Measurements from ENCODE around the gene PIKFYVE.
"Not testable (repeated sequence)": the region's sequence is repeated elsewhere in the genome, so short reads cannot be mapped to it uniquely, and the experiment has no call there.

Gene PIKFYVE

DNA sequence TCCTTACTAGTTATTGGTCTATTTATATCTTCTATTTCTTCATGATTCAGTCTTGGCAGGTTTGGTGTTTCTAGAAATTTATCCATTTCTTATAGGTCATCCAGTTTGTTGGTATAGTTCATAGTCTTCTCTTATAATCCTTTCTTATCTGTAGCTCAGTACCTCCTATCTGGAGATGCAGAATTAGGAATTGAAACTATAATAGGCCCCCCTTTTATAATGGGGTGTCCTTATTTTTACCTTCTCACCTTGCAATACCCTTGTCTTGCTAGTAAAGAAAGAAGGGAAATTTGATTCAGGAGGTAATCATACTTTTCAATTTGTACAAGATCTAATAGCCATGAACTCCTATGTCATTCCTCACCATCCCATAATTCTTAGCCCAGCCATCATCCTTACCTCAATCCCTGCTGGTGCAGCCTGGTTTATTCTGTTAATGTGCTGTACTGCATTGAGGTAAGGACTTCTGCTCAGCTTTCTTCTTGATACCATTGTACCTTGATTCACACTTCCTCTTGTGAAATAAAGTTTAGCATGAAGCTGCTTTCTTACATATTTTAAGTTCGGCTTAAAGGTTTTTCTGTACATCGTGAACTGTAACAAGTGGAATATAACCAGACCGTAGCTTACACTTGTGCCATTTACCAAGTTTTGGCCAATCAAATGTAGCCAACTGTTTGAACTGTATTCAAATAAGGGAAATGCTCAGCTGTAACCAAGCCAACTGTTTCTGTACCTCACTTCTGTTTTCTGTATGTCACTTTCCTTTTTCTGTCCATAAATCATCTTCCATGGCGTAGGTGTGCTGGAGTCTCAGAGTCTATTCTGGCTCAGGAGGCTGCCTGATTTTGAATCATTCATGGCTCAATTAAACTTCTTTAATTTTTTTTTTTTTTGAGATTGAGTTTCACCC lies 100.4 kb downstream of the PIKFYVE start:
- peak; percentile 57 to 65 for DNase-seq

DNA sequence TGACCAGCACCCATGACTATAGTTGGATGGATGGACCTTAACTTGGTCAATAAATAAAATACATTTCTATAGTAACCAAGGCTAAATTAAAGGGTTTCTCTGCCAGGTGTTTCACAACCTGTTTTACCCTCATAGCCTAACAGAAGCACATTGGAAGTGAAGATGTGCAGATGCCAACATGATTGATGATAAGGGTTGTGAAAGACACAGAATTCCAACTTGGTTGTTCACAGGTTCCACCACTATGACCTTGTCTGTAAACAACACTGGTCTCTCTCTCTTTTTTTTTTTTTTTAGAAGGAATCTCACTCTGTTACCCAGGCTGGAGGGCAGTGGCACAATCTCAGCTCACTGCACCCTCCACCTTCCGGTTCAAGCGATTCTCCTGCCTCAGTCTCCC lies 103.0 kb downstream of the PIKFYVE start:
- DNase-seq: no peak

DNA sequence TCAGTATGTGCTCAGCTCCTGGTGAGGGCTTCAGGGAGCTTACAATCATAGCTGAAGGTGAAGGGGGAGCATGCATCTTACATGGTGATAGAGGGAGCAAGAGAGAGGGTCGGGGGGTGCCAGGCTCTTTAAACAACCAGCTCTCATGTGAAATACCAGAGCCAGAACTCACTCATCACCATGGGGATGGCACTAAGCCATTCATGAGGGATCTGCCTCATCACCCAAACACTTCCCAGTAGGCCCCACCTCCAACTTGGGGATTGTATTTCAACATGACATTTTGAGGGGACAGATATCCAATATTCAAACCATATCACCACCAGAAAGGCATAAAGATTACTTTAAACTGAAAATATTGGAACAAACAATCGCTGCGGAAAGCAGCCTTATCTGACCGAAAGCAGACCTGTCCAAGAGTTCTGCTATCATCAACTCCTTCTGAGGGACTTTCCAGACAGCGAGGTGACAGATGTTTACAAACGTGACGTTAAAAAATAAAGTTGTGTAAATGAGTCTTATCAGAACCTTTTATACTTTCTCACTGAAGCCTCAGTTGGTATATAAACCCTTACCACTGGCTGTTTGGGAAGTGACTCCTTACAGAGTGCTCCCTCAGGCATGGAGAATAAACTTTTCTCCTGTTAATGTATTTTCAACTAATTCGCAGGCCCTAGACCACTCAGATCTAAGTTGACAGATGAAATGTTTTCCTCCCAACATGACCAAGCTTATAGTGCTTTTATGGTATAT lies 105.0 kb downstream of the PIKFYVE start:
- no peak for DNase-seq

DNA sequence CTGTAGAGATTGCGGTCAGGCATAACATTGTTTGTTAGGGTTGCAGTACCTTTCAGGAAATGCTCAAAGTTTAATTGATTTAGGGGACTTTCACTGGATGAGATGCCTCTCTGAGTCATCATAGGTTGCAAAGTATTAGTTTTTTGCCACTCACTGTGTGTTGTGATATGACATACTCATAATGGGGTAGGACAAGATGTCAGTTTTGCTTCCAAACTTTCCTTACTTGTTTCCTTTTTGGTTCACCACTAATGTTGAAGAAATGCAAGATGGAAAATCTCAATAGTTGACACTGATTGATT lies 105.5 kb downstream of the PIKFYVE start:
- DNase-seq: no peak

DNA sequence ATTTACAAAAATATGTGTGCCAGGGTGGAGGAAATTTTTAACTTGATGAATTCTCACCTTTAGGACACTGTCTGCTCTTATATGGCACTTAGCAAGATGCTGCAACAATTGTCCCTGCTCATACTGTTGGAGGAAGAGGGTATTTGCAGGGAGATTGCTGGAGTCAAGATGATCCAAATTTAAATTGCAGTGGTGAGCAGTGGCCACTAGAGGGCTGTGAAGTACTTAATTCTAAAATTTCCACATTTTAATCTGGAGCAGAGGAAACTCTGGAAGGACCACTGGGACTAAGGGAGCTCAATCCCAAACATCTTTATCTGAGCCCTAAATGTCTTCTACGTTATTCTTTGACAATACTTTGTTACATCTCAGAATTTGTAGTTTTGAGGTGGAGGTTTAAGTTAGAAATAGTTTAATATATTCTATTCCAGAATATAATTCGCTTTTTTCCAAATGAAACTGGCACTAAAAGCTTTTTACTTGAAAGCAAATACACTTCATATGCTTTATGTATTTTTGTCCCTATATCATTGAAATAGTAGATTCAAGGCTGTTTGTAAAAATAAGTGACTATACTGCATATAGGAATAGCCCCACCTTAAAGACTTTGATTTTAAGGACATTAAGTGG lies 107.5 kb downstream of the PIKFYVE start:
- peak; percentile 62 to 63 for DNase-seq

DNA sequence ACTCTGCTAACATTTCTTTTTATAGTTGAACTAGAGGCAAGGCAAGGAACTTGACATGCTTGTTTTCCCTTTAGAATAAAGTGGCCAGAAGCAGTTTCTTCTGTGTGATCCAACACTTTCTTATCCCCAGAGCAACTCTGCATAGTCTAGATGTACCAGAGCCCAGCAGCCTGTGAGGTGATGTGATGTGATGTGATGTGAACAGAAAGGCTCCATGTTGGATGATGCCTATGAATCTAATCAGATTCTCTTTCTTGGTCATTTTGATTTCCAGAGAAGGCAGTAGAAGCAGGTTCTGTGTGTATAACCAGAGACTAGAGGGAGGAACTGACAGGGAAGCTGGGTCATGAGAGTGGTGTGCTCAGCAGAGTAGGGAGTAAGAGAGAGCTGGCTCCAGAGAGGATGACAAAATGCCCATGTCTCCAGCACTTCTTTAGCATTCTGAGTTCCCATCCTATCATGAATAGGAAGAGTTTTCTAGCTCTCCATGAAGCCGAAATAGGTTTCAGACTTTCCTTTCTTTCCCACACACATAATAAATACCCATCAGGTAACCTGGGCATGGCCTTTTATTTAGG lies 109.5 kb downstream of the PIKFYVE start:
- DNase-seq: peak in 1 of 2 donors; percentile 10

DNA sequence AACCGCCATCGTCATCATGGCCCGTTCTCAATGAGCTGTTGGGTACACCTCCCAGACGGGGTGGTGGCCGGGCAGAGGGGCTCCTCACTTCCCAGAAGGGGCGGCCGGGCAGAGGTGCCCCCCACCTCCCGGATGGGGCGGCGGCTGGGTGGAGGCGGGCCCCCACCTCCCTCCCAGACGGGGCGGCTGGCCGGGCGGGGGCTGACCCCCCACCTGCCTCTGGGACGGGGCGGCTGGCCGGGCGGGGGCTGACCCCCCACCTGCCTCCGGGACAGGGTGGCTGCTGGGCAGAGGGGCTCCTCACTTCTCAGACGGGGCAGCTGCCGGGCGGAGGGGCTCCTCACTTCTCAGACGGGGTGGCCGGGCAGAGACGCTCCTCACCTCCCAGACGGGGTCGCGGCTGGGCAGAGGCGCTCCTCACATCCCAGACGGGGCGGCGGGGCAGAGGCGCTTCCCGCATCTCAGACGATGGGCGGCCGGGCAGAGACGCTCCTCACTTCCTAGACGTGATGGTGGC lies 111.3 kb downstream of the PIKFYVE start:
- not testable (repeated sequence) for DNase-seq

DNA sequence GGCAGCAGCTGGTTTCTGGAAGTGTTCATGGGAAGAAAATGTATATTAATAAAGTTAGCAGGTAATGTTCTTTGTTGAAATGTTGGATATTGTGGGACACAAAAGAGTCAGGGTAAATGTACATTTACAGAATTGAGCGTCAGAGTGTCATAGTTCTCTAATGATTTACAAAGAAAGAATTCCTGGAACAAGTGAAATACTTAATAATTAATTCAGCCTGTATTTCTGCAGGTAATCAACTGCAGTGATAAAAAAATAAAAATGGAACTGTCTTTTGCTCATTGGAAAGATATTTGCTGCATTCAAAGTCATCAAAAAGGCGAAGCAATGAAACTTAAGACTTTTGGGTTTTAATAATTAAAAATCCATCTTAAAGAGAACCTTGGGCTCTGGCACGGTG lies 113.1 kb downstream of the PIKFYVE start:
- no peak for DNase-seq

DNA sequence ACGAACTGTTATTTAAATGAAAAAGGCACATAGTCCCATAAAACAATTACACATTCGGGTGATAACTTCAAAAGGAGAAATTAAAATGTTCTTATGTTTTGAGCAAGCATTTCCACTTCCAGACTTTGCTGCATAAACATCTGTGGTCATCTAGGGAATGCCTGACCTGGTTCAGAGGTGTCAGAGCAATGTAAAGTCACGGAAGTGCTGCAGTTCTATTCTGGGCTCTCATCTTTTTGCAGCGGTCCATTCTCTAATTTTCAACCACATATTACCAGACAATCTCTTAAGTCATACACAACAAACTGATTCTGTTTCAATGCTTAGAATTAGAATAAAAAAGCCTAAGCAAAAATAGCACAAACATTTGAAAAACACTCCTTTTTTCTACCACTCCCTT lies 118.6 kb downstream of the PIKFYVE start:
- DNase-seq: no peak

DNA sequence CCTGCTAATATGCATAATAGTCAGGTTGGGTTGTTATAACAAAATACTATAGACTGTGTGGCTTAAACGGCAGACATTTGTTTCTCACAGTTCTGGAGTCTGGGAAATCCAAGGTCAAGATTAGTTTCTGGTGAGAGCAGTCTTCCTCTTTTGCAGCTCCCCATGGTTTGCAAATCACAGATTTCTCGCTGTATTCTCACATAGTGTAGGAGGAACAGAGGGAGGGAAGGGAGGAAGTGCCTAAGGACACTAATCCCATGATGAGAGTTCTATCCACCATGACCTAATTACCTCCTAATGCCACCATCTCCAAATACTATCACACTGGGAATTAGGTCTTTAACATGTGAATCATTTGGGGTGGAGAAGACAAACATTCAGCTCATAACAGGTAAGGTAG lies 120.5 kb downstream of the PIKFYVE start:
- DNase-seq: peak; percentile 83 to 86

DNA sequence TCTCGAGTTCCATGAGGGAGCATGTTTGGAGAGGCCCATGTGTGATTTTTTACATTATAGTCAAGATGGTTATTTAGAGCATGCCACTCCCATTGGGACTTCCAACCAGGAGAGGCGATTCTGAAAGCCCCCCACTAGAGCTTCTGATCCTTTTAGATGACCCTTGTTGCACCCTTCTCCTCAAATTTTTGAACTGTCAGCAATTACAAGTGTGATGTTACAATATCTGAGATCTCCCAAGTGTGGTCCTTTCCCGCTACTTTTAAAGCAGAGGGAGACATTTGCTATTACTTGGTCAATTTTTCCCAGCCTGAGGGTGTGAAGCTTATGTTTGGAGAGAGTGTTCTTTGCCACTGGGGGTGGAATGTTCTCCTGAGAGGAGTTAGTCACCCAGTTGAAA lies 123.9 kb downstream of the PIKFYVE start:
- DNase-seq: no peak

DNA sequence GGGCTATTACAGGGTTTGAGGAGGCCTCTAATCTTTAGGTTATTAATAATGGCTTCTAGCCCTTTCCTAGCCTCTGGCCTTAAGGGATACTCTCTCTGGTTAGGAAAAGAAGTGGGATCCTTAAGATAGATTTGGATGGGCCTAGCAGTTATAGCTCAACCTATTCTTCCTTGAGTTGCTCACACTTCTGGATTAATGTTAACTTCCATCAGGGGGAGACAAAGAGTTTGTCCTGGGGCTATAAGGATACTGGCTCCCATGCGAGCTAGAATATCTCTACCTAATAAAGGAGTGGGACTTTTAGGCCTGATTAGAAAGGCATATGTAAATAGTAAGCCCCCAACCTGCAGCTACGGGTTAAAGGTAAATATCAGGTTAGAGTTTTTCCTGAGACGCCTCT lies 126.2 kb downstream of the PIKFYVE start:
- DNase-seq: no peak

DNA sequence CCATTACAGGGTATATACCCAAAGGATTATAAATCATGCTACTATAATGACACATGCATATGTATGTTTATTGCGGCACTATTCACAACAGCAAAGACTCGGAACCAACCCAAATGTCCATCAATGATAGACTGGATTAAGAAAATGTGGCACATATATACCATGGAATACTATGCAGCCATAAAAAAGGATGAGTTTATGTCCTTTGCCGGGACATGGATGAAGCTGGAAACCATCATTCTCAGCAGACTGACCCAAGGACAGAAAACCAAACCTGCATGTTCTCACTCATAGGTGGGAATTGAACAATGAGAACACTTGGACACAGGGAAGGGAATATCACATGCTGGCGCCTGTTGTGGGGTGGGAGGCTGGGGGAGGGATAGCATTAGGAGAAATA lies 130.7 kb downstream of the PIKFYVE start:
- DNase-seq: not testable (repeated sequence)

DNA sequence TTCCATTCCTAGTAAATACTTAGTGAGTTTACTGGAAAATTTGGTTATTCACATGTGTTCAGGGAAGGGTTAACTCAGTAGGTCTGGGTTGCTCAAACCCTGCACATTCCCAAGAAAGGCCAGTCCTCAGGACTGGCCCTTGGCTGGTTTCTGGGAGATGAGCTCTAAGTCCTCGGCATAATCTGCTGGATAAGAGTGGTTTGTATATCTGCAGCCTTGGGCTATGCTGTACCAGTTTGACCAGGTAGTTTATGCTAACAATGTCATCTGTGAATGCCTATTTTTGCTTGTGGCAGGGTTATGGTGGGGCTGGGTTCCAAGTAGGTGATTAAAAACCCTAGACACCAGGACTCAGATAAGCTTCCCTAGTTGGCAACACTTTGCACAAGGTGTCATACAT lies 133.1 kb downstream of the PIKFYVE start:
- no peak for DNase-seq

DNA sequence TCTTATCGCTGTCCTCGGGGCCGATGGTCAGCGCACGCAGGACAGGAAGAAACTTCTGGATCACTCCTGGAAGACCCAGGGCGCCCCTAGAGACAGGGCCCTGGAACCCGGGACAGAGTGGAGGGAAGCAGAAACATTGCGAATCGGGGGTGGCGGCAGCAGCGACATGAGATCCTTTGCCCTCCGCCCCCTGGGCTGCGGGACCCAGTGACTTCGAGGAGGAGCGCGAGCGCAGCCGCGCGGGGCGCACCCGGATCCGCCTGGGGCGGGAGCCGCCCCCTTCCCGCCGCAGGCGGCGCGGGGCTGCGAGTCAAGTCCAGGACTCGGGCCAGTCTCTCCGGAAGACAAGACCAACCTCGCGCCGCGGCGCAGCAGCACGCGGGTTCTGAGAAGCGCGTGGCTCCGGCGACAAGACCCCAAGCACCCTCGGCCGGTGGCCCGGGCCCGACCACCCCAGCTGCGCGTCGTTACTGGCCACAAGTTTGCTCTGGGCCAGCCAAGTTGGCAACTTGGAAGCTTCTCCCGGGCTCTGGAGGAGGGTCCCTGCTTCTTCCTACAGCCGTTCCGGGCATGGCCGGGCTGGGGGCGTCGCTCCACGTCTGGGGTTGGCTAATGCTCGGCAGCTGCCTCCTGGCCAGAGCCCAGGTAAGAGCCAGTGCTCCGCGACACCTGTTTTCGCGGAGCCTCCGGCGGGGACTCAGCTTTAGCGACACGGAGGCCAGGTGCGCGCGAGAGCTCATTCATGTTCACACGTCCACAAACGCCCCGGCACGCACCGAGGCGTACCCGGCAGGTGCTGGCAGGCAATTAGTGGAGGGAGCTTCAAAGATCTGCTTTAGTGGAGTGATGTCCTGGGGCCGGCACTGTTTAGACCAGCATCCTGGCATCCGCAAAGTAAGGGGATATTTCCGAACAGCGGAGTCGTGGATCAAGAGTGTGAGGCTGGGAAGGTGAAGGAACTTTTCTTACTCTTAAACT lies 140.7 kb downstream of the PIKFYVE start, which contains the start of gene PTH2R:
Gene PTH2R, plus strand, starts transcription at position 319 of the 978 bp plus-strand sequence. Its CDS starts 252 bp downstream, at position 571.
- DNase-seq: no peak

DNA sequence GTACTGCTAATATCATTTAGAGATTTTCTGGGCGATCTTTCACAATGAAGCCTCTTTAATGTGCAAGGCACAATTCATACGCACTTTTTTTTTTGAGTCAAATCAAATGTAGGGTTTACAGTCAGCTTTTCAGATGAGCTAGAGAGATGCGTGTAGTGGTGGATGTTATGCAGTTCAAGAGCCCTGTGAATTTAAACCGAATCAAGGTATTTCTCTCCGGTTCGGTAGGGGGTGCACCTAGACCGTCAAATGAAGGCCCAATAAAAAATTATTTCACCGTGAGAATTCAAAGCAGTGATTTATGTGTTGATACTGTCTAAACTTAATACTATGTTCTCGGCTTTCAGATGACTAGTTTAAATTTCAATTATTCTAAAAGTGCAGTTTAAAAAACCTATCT lies 141.6 kb downstream of the PIKFYVE start:
- DNase-seq: no peak
